NAMALWA (cell line): ENCODE data around the gene CD52.

Experiments used
- DNase-seq: peaks from one replicate; pipeline ENCODE4 v3.0.0-alpha.2; 2015; ENCODE audit warnings: low spot score

CD52 gene

GRCh38 chr1:26335774-26336476 is 18.2 kb downstream of the CD52 start:
- DNase-seq = no peak

- DNase-seq = peak; percentile 58
Measured at GRCh38 chr1:26336477-26337205, 18.9 kb downstream of the CD52 start.

GRCh38 chr1:26337206-26337535 is 19.4 kb downstream of the CD52 start:
- no peak for DNase-seq

DNA sequence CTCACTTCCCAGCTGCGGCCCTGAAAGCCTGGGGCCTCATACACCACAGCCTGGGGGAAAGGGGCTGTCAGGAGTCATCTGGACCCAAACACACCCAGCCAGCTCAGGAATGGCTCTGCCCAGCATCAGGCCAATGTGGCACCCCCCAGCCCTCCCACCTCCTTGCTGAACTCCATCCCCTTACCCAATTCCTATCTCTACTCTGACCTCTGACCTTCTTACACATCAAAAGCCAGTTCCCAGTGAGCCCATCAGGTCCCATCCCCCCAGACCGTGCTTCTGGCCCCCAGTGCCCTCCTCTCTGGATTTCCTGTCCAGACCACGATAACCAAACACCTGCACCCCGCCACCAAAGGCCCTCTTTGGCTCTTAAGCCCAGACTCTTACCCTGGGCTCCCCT is 19.9 kb downstream of the CD52 start:
- DNase-seq = no peak

DNA sequence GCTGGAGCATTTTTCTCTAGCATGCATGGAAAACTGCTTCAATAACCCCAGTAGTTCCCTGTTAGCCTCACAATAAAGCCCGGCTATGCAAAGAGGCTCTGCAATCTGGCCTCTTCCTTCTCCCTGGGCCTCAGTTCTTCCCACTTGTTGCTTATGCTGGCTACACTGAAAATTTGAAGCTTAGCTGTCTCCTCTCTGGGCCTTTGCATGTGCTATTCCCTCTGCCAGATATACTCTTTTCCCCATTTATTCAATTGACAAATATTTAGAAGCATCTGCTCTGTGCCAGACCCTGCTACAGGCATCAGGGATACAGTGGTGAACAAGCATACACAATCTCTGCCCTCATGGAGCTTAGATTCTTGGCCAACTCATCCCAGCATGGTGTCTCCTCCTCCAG is 20.9 kb downstream of the CD52 start:
- DNase-seq = no peak

- no peak for DNase-seq
Measured at GRCh38 chr1:26340047-26340481, 22.3 kb downstream of the CD52 start.

DNA sequence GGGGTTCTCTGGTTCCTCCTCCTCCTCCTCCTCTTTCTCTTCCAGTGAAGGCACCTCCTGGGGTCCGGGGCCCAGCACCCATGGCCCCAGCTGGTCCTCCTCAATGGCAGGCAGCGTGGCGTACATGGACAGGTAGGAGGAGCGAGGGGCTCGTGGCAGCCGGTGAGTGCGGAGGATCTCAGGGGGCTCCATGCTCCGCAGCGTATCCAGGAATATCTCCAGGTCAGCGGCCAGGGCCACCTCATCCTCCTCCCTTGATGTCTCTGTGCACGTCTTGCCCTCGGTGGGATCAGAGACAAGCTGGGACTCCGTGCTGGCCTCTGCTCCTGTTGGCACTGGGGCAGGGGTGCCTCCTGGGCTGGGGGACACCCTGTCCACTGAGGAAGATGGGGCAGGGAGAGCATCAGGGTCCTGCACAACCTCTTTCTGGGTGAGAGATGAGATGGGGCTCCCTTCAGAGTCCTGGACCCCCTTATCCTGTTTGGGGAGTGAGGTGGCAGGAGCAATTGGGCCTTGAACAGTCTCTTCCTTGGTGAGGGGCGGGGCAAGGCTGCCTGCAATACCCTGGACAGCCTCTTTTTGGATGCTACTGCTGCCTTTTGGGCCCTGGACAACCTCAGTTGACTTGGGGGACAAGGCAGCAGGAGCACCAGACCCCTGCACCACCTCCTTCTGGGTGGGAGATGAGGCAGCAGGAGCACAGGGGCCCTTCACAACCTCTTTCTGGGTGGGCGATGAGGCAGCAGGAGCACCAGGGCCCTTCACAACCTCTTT is 26.6 kb downstream of the CD52 start:
- no peak for DNase-seq

- no peak for DNase-seq
Measured at GRCh38 chr1:26345718-26346117, 28.0 kb downstream of the CD52 start.

DNA sequence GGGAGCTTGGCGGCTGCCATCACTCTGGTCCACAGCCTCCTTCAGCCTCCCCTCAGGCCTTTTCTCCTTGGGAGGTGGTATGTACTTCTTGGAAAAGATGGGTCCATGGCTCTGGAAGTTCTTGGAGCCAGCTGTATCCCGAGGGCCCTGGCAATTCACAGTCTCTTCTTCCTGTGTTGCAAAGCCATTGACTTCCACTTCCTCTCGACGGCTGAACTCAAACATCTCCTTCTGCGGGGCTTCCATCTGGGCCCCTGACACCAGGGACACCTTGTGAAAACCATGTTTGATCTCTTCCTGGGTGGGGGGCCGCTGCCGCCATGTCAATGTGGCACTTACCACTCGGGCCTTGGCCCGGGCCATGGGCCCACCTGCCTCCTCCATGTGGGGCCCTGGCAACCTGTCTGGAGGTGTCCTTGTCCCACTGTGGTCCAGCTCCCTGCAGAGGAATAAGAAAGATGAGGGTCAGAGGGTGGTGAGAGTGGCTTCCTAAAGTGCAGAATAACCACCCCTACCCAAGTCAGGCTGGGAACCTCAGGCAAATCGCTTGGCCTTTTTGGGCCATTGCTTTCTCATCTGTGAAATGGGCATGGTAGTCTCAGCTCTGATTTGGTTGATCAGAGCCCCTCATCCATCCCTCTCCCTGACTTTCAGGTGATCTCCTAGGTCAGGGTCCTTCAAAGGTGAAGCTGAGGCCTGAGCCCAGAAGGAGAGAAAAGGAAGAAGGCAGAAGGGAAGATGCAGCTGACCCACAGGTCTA is 28.7 kb downstream of the CD52 start:
- no peak for DNase-seq

DNA sequence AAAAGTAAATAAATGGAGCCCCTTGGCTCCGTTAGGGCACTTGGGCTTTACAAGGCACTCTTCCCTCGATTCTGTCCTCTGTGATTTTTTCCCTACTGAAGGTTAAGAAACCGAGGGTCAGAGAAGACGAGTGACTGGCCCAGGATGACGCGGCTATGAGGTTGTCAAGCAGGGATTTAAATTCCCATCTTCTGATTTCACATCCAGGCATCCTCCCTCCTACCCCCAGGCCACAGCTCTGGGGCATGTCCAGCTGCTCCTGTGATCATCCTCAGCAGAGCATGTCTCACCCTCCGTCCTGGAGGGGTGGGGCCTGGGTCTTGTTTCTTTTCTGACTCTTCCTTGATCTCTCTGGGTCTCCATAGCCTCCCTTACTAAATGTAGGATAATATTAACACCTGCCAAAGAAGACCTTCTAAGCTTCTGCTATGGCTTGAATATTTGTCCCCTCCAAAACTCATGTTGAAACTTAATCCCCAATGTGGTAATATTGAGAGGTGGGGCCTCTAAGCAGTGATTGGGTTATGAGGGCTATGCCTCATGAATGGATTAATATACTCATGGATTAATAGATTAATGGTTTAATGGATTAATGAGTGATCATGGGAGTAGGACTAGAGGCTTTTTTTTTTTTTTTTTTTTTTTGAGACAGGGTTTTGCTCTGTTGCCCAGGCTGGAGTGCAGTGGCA is 31.6 kb downstream of the CD52 start:
- DNase-seq = no peak

- no peak for DNase-seq
Measured at GRCh38 chr1:26349877-26350244, 32.1 kb downstream of the CD52 start.

DNA sequence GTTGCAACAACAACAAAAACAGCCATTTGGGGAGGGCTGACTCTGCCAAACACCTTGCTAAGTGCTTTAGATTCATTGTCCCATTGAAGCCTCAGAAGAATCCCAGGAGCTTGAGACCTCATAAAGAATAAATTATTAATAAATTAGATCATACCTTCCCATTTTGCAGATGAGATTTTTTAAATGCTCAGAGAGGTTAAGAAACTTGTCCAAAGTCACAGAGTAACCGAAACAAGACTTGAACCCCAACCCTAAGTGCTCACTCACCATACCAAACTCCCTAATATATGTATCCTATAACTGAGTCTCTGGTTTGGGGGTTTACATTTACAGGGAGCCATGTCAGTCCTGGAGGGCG is 32.6 kb downstream of the CD52 start:
- no peak for DNase-seq

- DNase-seq = no peak
Measured at GRCh38 chr1:26350701-26351589, 33.2 kb downstream of the CD52 start.

GRCh38 chr1:26351590-26352337 is 34.0 kb downstream of the CD52 start:
- no peak for DNase-seq

- no peak for DNase-seq
Measured at GRCh38 chr1:26352338-26352679, 34.6 kb downstream of the CD52 start.

DNA sequence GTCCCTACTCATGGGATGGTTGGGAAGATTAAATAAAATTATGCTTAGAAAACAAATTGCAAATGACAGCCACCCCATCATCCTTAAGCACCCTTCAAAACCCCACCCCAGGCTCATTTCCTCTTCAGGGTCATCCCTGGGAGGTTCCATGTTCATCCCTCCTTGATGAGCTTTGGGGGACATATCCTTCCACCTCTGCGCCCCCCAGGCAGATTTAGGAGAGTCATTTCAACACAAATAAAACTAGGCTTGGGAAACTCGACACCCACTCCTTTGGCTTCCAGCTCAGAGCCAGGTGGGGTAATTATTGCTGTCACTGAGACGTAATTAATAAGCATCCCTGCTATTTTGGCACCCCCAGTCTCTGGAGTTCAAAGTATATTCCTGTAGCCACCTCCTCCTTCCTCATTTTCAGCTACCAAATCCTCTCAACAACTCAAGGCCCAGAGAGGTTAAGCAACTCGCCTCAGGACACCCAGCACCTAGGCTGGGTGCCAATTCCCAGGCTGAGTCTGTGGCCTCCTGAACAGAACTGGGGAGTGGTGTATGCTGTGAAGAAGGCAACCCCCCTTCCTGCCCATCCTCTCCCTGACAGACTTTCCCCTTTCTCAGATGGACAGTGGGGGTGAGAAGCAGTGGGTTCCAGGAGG is 35.6 kb downstream of the CD52 start:
- DNase-seq = no peak

DNA sequence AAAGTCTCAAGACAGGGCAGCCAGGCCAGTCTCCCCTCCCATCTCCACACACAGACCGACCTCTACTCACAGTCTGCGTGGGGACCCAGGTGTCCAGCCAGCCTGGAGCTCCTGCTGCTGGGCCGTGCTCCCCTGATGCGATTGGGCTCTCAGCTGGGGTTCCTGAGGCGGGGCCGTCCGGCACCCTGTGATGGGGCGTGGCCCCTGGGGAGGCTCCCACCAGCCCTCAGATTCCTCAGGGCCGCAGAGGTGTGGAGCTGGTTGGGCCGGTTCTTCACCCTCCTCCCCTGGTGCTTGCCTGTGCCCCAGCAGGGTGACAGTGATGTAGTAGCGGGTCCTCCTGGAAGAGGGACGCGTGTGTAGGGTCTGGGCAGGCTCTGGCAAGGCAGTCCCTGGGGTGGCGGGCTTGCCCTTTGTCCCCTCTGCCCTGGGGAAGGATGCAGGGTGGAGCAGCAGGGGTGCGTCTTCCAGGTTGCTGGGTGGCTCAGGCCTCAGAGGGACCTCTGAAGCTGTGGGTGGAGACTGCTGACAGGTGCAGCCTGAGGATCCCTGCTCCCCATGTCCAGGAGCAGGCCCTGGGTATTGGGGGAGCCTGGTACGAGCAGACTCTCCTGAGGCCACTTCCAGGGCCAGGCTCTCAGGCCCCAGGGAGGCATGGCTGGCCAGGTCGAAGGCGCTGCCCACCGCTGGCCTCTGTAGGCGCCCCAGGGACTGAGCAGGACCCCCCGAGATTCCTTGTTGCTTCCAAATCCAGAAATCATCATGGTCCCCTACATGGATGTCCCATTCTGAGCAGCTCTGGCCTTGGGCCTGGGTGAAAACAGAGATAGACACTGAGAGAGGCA is 36.4 kb downstream of the CD52 start, which contains the start of gene CRYBG2:
Gene CRYBG2 (minus strand): TSS at position 155 of the 845 bp plus-strand sequence. CDS start 7,473 bp downstream, outside the sequence.
- DNase-seq = no peak

GRCh38 chr1:26354972-26355371 is 37.2 kb downstream of the CD52 start:
- DNase-seq = no peak

- DNase-seq = no peak
Measured at GRCh38 chr1:26356106-26356505, 38.3 kb downstream of the CD52 start.
